K562 (cell line): ENCODE results near the gene SRBD1. TPM values are rescaled to one million over a fixed set of nuclear protein-coding genes. Genes with fewer than 3 reads are reported as not detected.
A peak's percentile ranks its signal among the peaks of the same experiment; 100 is the strongest.

Source experiments
- AFF1 ChIP-seq, 2 experiments: fragments of 450-650 bp; IDR thresholded peaks; 2 replicates each; pipeline ENCODE4 v1.6.1; 2018; ENCODE audit warnings: mild to moderate bottlenecking in 2 of 2, low read depth in 1 of 2; ENCODE audit not compliant: partially characterized antibody in 2 of 2
- CGGBP1 ChIP-seq: fragments of 250-450 bp; sonication (Bioruptor Pico); IDR thresholded peaks from 2 replicates; pipeline ENCODE4 v1.9.0; 2021; ENCODE audit warnings: mild to moderate bottlenecking
- DPF2 ChIP-seq: fragments of 450-650 bp; IDR thresholded peaks from 2 replicates; pipeline ENCODE4 v1.6.1; 2016
- EGR1 ChIP-seq: fragments of 450-650 bp; conservative IDR thresholded peaks from 2 replicates; pipeline ENCODE4 v1.6.1; 2017; ENCODE audit warnings: mild to moderate bottlenecking
- GATA2 ChIP-seq: sonication (generic); formaldehyde crosslinking; IDR thresholded peaks from 2 replicates; pipeline ENCODE4 v1.4.0; 2020; ENCODE audit warnings: mild to moderate bottlenecking, missing genetic modification reagents
- LARP7 ChIP-seq: fragments of 450-650 bp; IDR thresholded peaks from 2 replicates; pipeline ENCODE4 v1.6.1; 2016
- NEUROD1 ChIP-seq: fragments of 150-350 bp; IDR thresholded peaks from 2 replicates; pipeline ENCODE4 v1.6.1; 2014; ENCODE audit warnings: borderline replicate concordance, low read length, low read depth; ENCODE audit not compliant: partially characterized antibody
- NFXL1 ChIP-seq: fragments of 450-650 bp; formaldehyde crosslinking; IDR thresholded peaks from 2 replicates; pipeline ENCODE4 v1.4.0; 2021; ENCODE audit warnings: mild to moderate bottlenecking
- TAF15 ChIP-seq: fragments of 200-400 bp; formaldehyde crosslinking; IDR thresholded peaks from 2 replicates; pipeline ENCODE4 v1.6.1; 2017; ENCODE audit warnings: mild to moderate bottlenecking, low read depth, low read length, moderate library complexity
- TRIM25 ChIP-seq: fragments of 450-650 bp; IDR thresholded peaks from 2 replicates; pipeline ENCODE4 v1.7.0; 2016; ENCODE audit warnings: borderline replicate concordance
- U2AF2 ChIP-seq: fragments of 200-400 bp; formaldehyde crosslinking; optimal IDR thresholded peaks from 2 replicates; pipeline ENCODE3; 2017; ENCODE audit warnings: low read depth, mild to moderate bottlenecking, low read length
- ZFP36 ChIP-seq: fragments of 150-350 bp; IDR thresholded peaks from 2 replicates; pipeline ENCODE4 v1.6.1; 2018; ENCODE audit warnings: low read length, low read depth; ENCODE audit not compliant: partially characterized antibody
- ZNF143 ChIP-seq: sonication (generic); formaldehyde crosslinking; IDR thresholded peaks from 2 replicates; pipeline ENCODE4 v1.9.0; 2022; ENCODE audit warnings: mild to moderate bottlenecking, missing genetic modification reagents
- ZNF24 ChIP-seq: fragments of 450-650 bp; IDR thresholded peaks from 2 replicates; pipeline ENCODE4 v1.6.1; 2016
- ZNF274 ChIP-seq: IDR thresholded peaks from 2 replicates; pipeline ENCODE4 v1.6.1; 2011; ENCODE audit warnings: low read depth, mild to moderate bottlenecking, low read length, moderate library complexity, borderline replicate concordance
- ZNF444 ChIP-seq: fragments of 250-450 bp; sonication (Bioruptor Pico); IDR thresholded peaks from 2 replicates; pipeline ENCODE4 v1.4.0; 2020; ENCODE audit warnings: mild to moderate bottlenecking, moderate library complexity
- ZNF449 ChIP-seq: fragments of 250-450 bp; sonication (Bioruptor Pico); IDR thresholded peaks from 2 replicates; pipeline ENCODE4 v1.8.0; 2022; ENCODE audit warnings: moderate library complexity, mild to moderate bottlenecking, inconsistent platforms
- ZNF655 ChIP-seq: fragments of 250-450 bp; sonication (Bioruptor Pico); IDR thresholded peaks from 2 replicates; pipeline ENCODE4 v1.5.0; 2021
- polyA plus RNA-seq, 8 experiments: library from polyadenylated mRNA; depleted of rRNA in 4 of 8; stranded (reverse) in 5 of 8; unstranded in 3 of 8; fragments of >200 nt; fragmentation: Nextera tagmentation in 2 of 8; fragmentation: Illumina TruSeq in 1 of 8; extraction: Ambion mirVana in 2 of 8; extraction: Trizol in 1 of 8; gene quantifications; 2 replicates each; pipeline versions ENCODE4 v1.2.1 to v1.2.3, GENCODE V29; 2011 to 2014; ENCODE audit warnings: inconsistent platforms in 1 of 8, missing spikeins in 1 of 8
- total RNA-seq, 7 experiments: library from RNA; depleted of rRNA in 6 of 7; stranded (reverse); fragments of >200 nt in 6 of 7; fragmentation: Illumina TruSeq in 2 of 7; extraction: Trizol in 2 of 7; gene quantifications; 2 replicates each; pipeline versions ENCODE4 v1.2.1 to v1.2.3, GENCODE V29; 2011 to 2021; ENCODE audit warnings: low replicate concordance in 1 of 7

The SRBD1 gene
- total and polyA plus RNA-seq, 9 of the 15 experiments (the other 6 are each of a cell fraction or from before 2014, with no cell fraction given): 6.9 to 23.2 (median 14.7) TPM

- TF ChIP-seq TRIM25: no peak
- peak; percentile 61; the same call in 1 of the 2 replicates for TF ChIP-seq ZNF24
- TF ChIP-seq TAF15: no peak
- TF ChIP-seq NEUROD1: no peak
- TF ChIP-seq LARP7: peak; percentile 42; the same call in 1 of the 2 replicates
- no peak for TF ChIP-seq GATA2 (CRISPR knock-in tag)
- TF ChIP-seq CGGBP1 (CRISPR knock-in tag): no peak
- TF ChIP-seq ZFP36: peak; percentile 3
- no peak for TF ChIP-seq U2AF2
- TF ChIP-seq ZNF274: no peak
- no peak for TF ChIP-seq EGR1
- TF ChIP-seq ZNF143 (CRISPR knock-in tag): no peak
- no peak for TF ChIP-seq NFXL1 (CRISPR knock-in tag)
- TF ChIP-seq ZNF449 (CRISPR knock-in tag): no peak
- peak in 1 of 2 experiments; percentile 31 for TF ChIP-seq AFF1 (IDR thresholded peaks at IDR 0.05; ENCODE audit: low read depth in 1 of 2, partially characterized antibody in 2 of 2)
- no peak for TF ChIP-seq ZNF444 (CRISPR knock-in tag)
- TF ChIP-seq ZNF655 (CRISPR knock-in tag): no peak
- peak; percentile 44; the same call in 1 of the 2 replicates for TF ChIP-seq DPF2
Measured at GRCh38 chr2:45650851-45651414, 39.9 kb upstream of the SRBD1 start (continued).
